HCT116 (cell line): Measurements from ENCODE around the gene SLC44A5. TPM values are rescaled to one million over a fixed set of nuclear protein-coding genes. Genes with fewer than 3 reads are reported as not detected.

Source experiments
- ATAC-seq: fragments of 200-7000 bp; cut with Tn5 transposase; 2 replicates; pipeline ENCODE4 v1.9.1; 2020; ENCODE audit warnings: mild to moderate bottlenecking, moderate library complexity
- BruUV-seq: library from RNA; stranded (reverse); fragments of 400-500 nt; replicated peaks from 2 replicates; lab custom pipeline; 2021; lab: Mats Ljungman, UMichigan
- CTCF ChIA-PET: fragments of 300-600 bp; sonication (Branson Sonifier 250); formaldehyde crosslinking; loops from one replicate; lab custom pipeline; 2021; ENCODE audit warnings: antibody characterized with exemption; lab: Charles Lee
- POLR2A ChIA-PET: fragments of 300-600, 350-600 bp; sonication (Branson Sonifier 250); formaldehyde crosslinking; loops from one replicate; lab custom pipeline; 2021; ENCODE audit warnings: antibody characterized with exemption; lab: Charles Lee
- RAD21 ChIA-PET, 2 experiments: fragments of 300-600 bp; sonication (Branson Sonifier 250); formaldehyde crosslinking; loops; one replicate each; lab custom pipeline; 2023; ENCODE audit warnings: low total read pairs in 2 of 2; ENCODE audit not compliant: uncharacterized antibody in 2 of 2, unreplicated experiment in 2 of 2, low non-redundant PET in 1 of 2; lab: Charles Lee
- DNase-seq: peaks from one replicate; pipeline ENCODE4 v3.0.0-alpha.2; 2010; ENCODE audit warnings: low read depth, low spot score
- H2AFZ ChIP-seq: fragments of 200-600 bp; shearing (Covaris generic), sonication (generic); 2 replicates; pipeline ENCODE4 v1.6.1; 2017; ENCODE audit warnings: low read depth, mixed run types, mixed read lengths, antibody characterized with exemption, low read length; ENCODE audit not compliant: poor library complexity, severe bottlenecking
- H3K27ac ChIP-seq: 2 replicates; pipeline ENCODE4 v1.5.1; 2012; ENCODE audit warnings: low read depth, low read length
- H3K27me3 ChIP-seq: fragments of 200-600 bp; sonication (generic); 2 replicates; pipeline ENCODE4 v1.6.1; 2016; ENCODE audit warnings: mixed run types, low read length, mixed read lengths; ENCODE audit not compliant: insufficient read depth
- H3K36me3 ChIP-seq, 2 experiments: fragments of 200-500 bp in 1 of 2; fragments of 200-600 bp in 1 of 2; sonication (Bioruptor generic) in 1 of 2; sonication (generic) in 1 of 2; 2 replicates each; pipeline versions ENCODE4 v1.5.1 to v1.6.1; 2014 to 2016; ENCODE audit warnings: low read length in 2 of 2, inconsistent platforms in 1 of 2, mixed read lengths in 1 of 2, mixed run types in 1 of 2; ENCODE audit not compliant: insufficient read depth in 2 of 2, control insufficient read depth in 1 of 2
- H3K4me1 ChIP-seq, 2 experiments: fragments of 200-600 bp in 1 of 2; sonication (generic) in 1 of 2; 2 replicates each; pipeline versions ENCODE4 v1.5.1 to v1.6.1; 2012 to 2017; ENCODE audit warnings: low read length in 2 of 2, inconsistent platforms in 1 of 2, mild to moderate bottlenecking in 1 of 2, mixed read lengths in 1 of 2, mixed run types in 1 of 2, moderate library complexity in 1 of 2; ENCODE audit not compliant: insufficient read depth in 2 of 2, control insufficient read depth in 1 of 2
- H3K4me2 ChIP-seq: fragments of 200-600 bp; sonication (generic); 2 replicates; pipeline ENCODE4 v1.6.1; 2017; ENCODE audit warnings: mixed run types, low read length, mixed read lengths
- H3K4me3 ChIP-seq, 2 experiments: fragments of 200-600 bp in 1 of 2; sonication (generic) in 1 of 2; replicated peaks in 1 of 2; 2 replicates each; pipeline ENCODE4 v1.5.1; 2011 to 2016; ENCODE audit warnings: low read length in 2 of 2, control low read depth in 1 of 2, low read depth in 1 of 2, mild to moderate bottlenecking in 1 of 2, mixed read lengths in 1 of 2, mixed run types in 1 of 2
- H3K79me2 ChIP-seq: fragments of 200-600 bp; sonication (generic); 2 replicates; pipeline ENCODE4 v1.6.1; 2017; ENCODE audit warnings: mild to moderate bottlenecking, mixed run types, low read length, moderate library complexity, mixed read lengths; ENCODE audit not compliant: insufficient read depth
- H3K9ac ChIP-seq: fragments of 200-600 bp; sonication (generic); 2 replicates; pipeline ENCODE4 v1.6.1; 2016; ENCODE audit warnings: low read length, mixed read lengths
- H3K9me2 ChIP-seq: fragments of 200-600 bp; sonication (generic), shearing (Covaris generic); 2 replicates; pipeline ENCODE4 v1.6.1; 2017; ENCODE audit warnings: mixed run types, mild to moderate bottlenecking, moderate library complexity; ENCODE audit not compliant: insufficient read depth
- H3K9me3 ChIP-seq, 2 experiments: fragments of 200-500 bp in 1 of 2; fragments of 200-600 bp in 1 of 2; sonication (Bioruptor generic) in 1 of 2; sonication (generic) in 1 of 2; 2 replicates each; pipeline ENCODE4 v1.6.1; 2014 to 2017; ENCODE audit warnings: low read length in 2 of 2, mixed read lengths in 2 of 2, inconsistent platforms in 1 of 2, low read depth in 1 of 2, mild to moderate bottlenecking in 1 of 2, mixed run types in 1 of 2, moderate library complexity in 1 of 2; ENCODE audit not compliant: control insufficient read depth in 1 of 2, insufficient read depth in 1 of 2
- H4K20me1 ChIP-seq: fragments of 200-600 bp; sonication (generic), shearing (Covaris generic); 2 replicates; pipeline ENCODE4 v1.6.1; 2017; ENCODE audit warnings: mixed run types, mild to moderate bottlenecking, moderate library complexity; ENCODE audit not compliant: insufficient read depth
- CBX3 ChIP-seq: IDR thresholded peaks from 2 replicates; pipeline ENCODE4 v1.6.1; 2012; ENCODE audit warnings: low read depth
- CEBPB ChIP-seq: IDR thresholded peaks from 2 replicates; pipeline ENCODE4 v1.6.1; 2012; ENCODE audit warnings: low read depth
- CTCF ChIP-seq, 3 experiments: fragments of 200-600 bp in 1 of 3; sonication (generic) in 1 of 3; IDR thresholded peaks in 2 of 3; conservative IDR thresholded peaks in 1 of 3; 2 replicates each; pipeline ENCODE4 v1.5.1; 2012 to 2017; ENCODE audit warnings: low read depth in 2 of 3, low read length in 2 of 3, antibody characterized with exemption in 1 of 3, borderline replicate concordance in 1 of 3, control low read depth in 1 of 3, mild to moderate bottlenecking in 1 of 3, mixed read lengths in 1 of 3, mixed run types in 1 of 3, moderate library complexity in 1 of 3; ENCODE audit not compliant: insufficient read depth in 1 of 3
- ELF1 ChIP-seq: IDR thresholded peaks from 2 replicates; pipeline ENCODE4 v1.6.1; 2012; ENCODE audit warnings: low read depth, borderline replicate concordance
- EZH2 ChIP-seq: fragments of 200-600 bp; sonication (generic); IDR thresholded peaks from 2 replicates; pipeline ENCODE4 v1.6.1; 2017; ENCODE audit warnings: antibody characterized with exemption, mixed run types
- FOSL1 ChIP-seq: IDR thresholded peaks from 2 replicates; pipeline ENCODE4 v1.6.1; 2012; ENCODE audit warnings: low read depth
- MAX ChIP-seq: IDR thresholded peaks from 2 replicates; pipeline ENCODE4 v1.6.1; 2012
- POLR2A ChIP-seq: IDR thresholded peaks from 2 replicates; pipeline ENCODE4 v1.7.0; 2011; ENCODE audit warnings: borderline replicate concordance; ENCODE audit not compliant: insufficient read depth, insufficient read length; ENCODE audit errors: extremely low read depth
- SRF ChIP-seq: IDR thresholded peaks from 2 replicates; pipeline ENCODE4 v1.6.1; 2012; ENCODE audit warnings: low read depth
- TCF7L2 ChIP-seq: IDR thresholded peaks from 2 replicates; pipeline ENCODE4 v1.7.0; 2011; ENCODE audit warnings: borderline replicate concordance, inconsistent platforms; ENCODE audit not compliant: insufficient read depth, insufficient read length; ENCODE audit errors: extremely low read depth
- ZFX ChIP-seq: fragments of 450-650 bp; IDR thresholded peaks from 2 replicates; pipeline ENCODE4 v1.6.1; 2017
- ZNF274 ChIP-seq: fragments of 200-500 bp; sonication (Bioruptor generic); IDR thresholded peaks from 2 replicates; pipeline ENCODE4 v1.6.1; 2014; ENCODE audit warnings: mild to moderate bottlenecking, low read depth, low read length, inconsistent platforms
- intact Hi-C: fragments of 100-400 bp; cut with micrococcal nuclease; formaldehyde crosslinking; loops from 2 replicates; pipeline ENCODE4 v1.10.0; 2022
- total RNA-seq: library from RNA; stranded (reverse); gene quantifications from one replicate; pipeline ENCODE4 v1.2.1, GENCODE V29; 2021; ENCODE audit not compliant: unreplicated experiment
- TF ChIP-seq, protein P1 (sequence below): IDR thresholded peaks from 2 replicates; pipeline ENCODE4 v1.6.1; 2011; ENCODE audit warnings: mild to moderate bottlenecking, low read length, moderate library complexity; ENCODE audit not compliant: insufficient replicate concordance; ENCODE audit errors: extremely low read depth

SLC44A5 gene
- total RNA-seq, 1 experiment from 2014 or later = 2.4 TPM

GRCh38 chr1:75305061-75305460 is 305.9 kb downstream of the SLC44A5 start:
- CTCF ChIA-PET = no interaction called here
- Histone ChIP-seq H3K4me1 (no peaks in the 10 kb centered on the region), H3K27me3 (no peaks in the 10 kb centered on the region), H3K79me2 (no peaks in the 10 kb centered on the region), H2AFZ (no peak overlapping the region), H3K4me3 (no peak overlapping the region), H3K4me2 (no peak overlapping the region), H3K9me2 (no peaks in the 10 kb centered on the region), H3K9ac (no peak overlapping the region), H4K20me1 (no peaks in the 10 kb centered on the region), H3K36me3 (no peaks in the 10 kb centered on the region), H3K9me3 (no peaks in the 10 kb centered on the region), H3K27ac (no peak overlapping the region)
- TF ChIP-seq ZNF274 (no peak), ELF1 (no peak), CEBPB (no peak), SRF (no peak), CTCF (IDR thresholded peaks at IDR 0.05 in 2 of 3, conservative IDR thresholded peaks at IDR 0.05 in 1 of 3; ENCODE audit: borderline replicate concordance in 1 of 3, insufficient read depth in 1 of 3, low read depth in 2 of 3, low read length in 2 of 3) (no peak), CBX3 (no peak), TCF7L2 (no peak), ZFX (no peak), POLR2A (no peak), MAX (no peak), EZH2 (no peak), FOSL1 (no peak)
- TF ChIP-seq, protein P1, sequence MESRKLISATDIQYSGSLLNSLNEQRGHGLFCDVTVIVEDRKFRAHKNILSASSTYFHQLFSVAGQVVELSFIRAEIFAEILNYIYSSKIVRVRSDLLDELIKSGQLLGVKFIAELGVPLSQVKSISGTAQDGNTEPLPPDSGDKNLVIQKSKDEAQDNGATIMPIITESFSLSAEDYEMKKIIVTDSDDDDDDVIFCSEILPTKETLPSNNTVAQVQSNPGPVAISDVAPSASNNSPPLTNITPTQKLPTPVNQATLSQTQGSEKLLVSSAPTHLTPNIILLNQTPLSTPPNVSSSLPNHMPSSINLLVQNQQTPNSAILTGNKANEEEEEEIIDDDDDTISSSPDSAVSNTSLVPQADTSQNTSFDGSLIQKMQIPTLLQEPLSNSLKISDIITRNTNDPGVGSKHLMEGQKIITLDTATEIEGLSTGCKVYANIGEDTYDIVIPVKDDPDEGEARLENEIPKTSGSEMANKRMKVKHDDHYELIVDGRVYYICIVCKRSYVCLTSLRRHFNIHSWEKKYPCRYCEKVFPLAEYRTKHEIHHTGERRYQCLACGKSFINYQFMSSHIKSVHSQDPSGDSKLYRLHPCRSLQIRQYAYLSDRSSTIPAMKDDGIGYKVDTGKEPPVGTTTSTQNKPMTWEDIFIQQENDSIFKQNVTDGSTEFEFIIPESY = no peak
- POLR2A ChIA-PET = no interaction called here
- DNase-seq (no peak), ATAC-seq (no peak)
- RAD21 ChIA-PET = no interaction called here
- BruUV-seq = no TSS peak
- intact Hi-C loops = no loop called here
